Ecto neural progenitor cell (in vitro differentiated cells): ENCODE measurements around the gene SYNDIG1.
"Not testable (repeated sequence)": the region's sequence is repeated elsewhere in the genome, so short reads cannot be mapped to it uniquely, and the experiment has no call there.

Source experiments
- DNase-seq: peaks from one replicate; pipeline ENCODE4 v3.0.0-alpha.2; 2018; ENCODE audit warnings: low spot score

The SYNDIG1 gene

GRCh38 chr20:24611360-24612140 lies 142.1 kb downstream of the SYNDIG1 start:
- DNase-seq = no peak

GRCh38 chr20:24612799-24613775 lies 143.7 kb downstream of the SYNDIG1 start:
- DNase-seq = no peak

GRCh38 chr20:24614341-24614740 lies 144.9 kb downstream of the SYNDIG1 start:
- no peak for DNase-seq

- no peak for DNase-seq
Observed at GRCh38 chr20:24615353-24615752, 145.9 kb downstream of the SYNDIG1 start.

GRCh38 chr20:24616258-24617079 lies 147.0 kb downstream of the SYNDIG1 start:
- DNase-seq = no peak

- no peak for DNase-seq
Observed at GRCh38 chr20:24617080-24617432, 147.6 kb downstream of the SYNDIG1 start.

- no peak for DNase-seq
Observed at GRCh38 chr20:24617757-24618450, 148.5 kb downstream of the SYNDIG1 start.

GRCh38 chr20:24618739-24619138 lies 149.3 kb downstream of the SYNDIG1 start:
- no peak for DNase-seq

- no peak for DNase-seq
Observed at GRCh38 chr20:24619212-24619611, 149.8 kb downstream of the SYNDIG1 start.

GRCh38 chr20:24620937-24621519 lies 151.6 kb downstream of the SYNDIG1 start:
- DNase-seq = no peak

GRCh38 chr20:24622856-24623255 lies 153.4 kb downstream of the SYNDIG1 start:
- DNase-seq = no peak

GRCh38 chr20:24626141-24626540 lies 156.7 kb downstream of the SYNDIG1 start:
- DNase-seq = not testable (repeated sequence)

GRCh38 chr20:24627291-24627690 lies 157.9 kb downstream of the SYNDIG1 start:
- no peak for DNase-seq

- DNase-seq = no peak
Observed at GRCh38 chr20:24627926-24628325, 158.5 kb downstream of the SYNDIG1 start.

- no peak for DNase-seq
Observed at GRCh38 chr20:24628985-24629384, 159.6 kb downstream of the SYNDIG1 start.

GRCh38 chr20:24629668-24630067 lies 160.2 kb downstream of the SYNDIG1 start:
- DNase-seq = no peak

GRCh38 chr20:24630486-24631172 lies 161.2 kb downstream of the SYNDIG1 start:
- DNase-seq = no peak

GRCh38 chr20:24631173-24631505 lies 161.7 kb downstream of the SYNDIG1 start:
- no peak for DNase-seq

GRCh38 chr20:24632581-24632980 lies 163.2 kb downstream of the SYNDIG1 start:
- no peak for DNase-seq

GRCh38 chr20:24633026-24633425 lies 163.6 kb downstream of the SYNDIG1 start:
- no peak for DNase-seq

- no peak for DNase-seq
Observed at GRCh38 chr20:24633521-24633920, 164.1 kb downstream of the SYNDIG1 start.
